DOHH2 (cell line): ENCODE results near the gene KIF18B.

ENCODE experiments used
- EZH2phosphoT487 ChIP-seq: fragments of 200-600 bp; sonication (generic); IDR thresholded peaks from 2 replicates; pipeline ENCODE4 v1.6.1; 2017; ENCODE audit warnings: borderline replicate concordance, mild to moderate bottlenecking, antibody characterized with exemption, low read length, moderate library complexity, mixed read lengths
- TF ChIP-seq, protein P1 (sequence below): fragments of 200-600 bp; sonication (generic); IDR thresholded peaks from one replicate; pipeline ENCODE4 v1.5.1; 2014; ENCODE audit warnings: antibody characterized with exemption, mild to moderate bottlenecking, low read depth, low read length; ENCODE audit not compliant: poor library complexity, severe bottlenecking

DNA sequence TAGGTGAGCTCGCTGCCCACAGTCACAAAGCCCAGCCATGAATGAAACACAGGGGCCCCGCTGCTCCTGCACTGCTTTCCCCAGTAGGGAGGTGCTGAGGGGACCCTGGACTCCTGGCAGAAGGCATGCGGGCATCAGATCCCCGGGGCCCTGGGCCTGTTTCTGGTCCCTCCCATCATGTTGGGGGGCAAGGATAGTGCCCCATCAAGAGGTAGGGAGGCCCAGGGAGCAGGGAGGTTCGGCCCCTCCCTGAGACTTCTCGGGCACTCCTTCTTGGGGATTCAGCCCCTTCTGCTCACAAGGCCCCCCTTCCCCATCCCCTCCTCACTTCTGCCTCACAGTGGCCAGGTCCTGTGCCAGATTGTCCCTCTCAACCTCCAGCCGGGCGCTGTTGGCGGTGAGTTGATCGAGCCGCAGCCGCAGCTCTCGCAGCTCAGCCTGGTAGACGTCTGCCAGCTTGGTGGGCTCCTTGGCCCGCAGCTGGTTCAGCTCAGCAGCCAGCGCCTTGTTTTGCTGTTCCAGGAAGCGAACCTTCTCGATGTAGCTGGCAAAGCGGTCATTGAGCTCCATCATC is 32.8 kb downstream of the KIF18B start:
- TF ChIP-seq, protein P1, sequence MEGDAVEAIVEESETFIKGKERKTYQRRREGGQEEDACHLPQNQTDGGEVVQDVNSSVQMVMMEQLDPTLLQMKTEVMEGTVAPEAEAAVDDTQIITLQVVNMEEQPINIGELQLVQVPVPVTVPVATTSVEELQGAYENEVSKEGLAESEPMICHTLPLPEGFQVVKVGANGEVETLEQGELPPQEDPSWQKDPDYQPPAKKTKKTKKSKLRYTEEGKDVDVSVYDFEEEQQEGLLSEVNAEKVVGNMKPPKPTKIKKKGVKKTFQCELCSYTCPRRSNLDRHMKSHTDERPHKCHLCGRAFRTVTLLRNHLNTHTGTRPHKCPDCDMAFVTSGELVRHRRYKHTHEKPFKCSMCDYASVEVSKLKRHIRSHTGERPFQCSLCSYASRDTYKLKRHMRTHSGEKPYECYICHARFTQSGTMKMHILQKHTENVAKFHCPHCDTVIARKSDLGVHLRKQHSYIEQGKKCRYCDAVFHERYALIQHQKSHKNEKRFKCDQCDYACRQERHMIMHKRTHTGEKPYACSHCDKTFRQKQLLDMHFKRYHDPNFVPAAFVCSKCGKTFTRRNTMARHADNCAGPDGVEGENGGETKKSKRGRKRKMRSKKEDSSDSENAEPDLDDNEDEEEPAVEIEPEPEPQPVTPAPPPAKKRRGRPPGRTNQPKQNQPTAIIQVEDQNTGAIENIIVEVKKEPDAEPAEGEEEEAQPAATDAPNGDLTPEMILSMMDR, result no peak
- no peak for TF ChIP-seq EZH2phosphoT487
